GM12878 (cell line): ENCODE measurements around the gene RALGAPA1. TPM values are rescaled to one million over a fixed set of nuclear protein-coding genes. Genes with fewer than 3 reads are reported as not detected.

Experiments used
- ATAC-seq: fragments of 200-7000 bp; cut with Tn5 transposase; 3 replicates; pipeline ENCODE4 v1.9.1; 2020; ENCODE audit warnings: mild to moderate bottlenecking, moderate library complexity
- BruUV-seq: library from RNA; stranded (reverse); fragments of 400-500 nt; replicated peaks from 2 replicates; lab custom pipeline; 2021; lab: Mats Ljungman, UMichigan
- CTCF ChIA-PET: fragments of 300-600 bp; sonication (Branson Sonifier 250); formaldehyde crosslinking; extraction: SDS; loops from one replicate; lab custom pipeline; 2021; ENCODE audit warnings: inconsistent platforms; lab: Yijun Ruan, JAX
- POLR2A ChIA-PET: fragments of 350-600 bp; formaldehyde crosslinking; extraction: SDS; loops from one replicate; lab custom pipeline; 2021; ENCODE audit warnings: inconsistent platforms; lab: Charles Lee
- RAD21 ChIA-PET: fragments of 300-600 bp; sonication (Branson Sonifier 250); formaldehyde crosslinking; loops from one replicate; lab custom pipeline; 2023; ENCODE audit warnings: antibody characterized with exemption; ENCODE audit not compliant: unreplicated experiment; lab: Charles Lee
- SMC1A ChIA-PET: fragments of 300-600 bp; sonication (Branson Sonifier 250); formaldehyde crosslinking; loops from one replicate; lab custom pipeline; 2023; ENCODE audit not compliant: unreplicated experiment, uncharacterized antibody; lab: Charles Lee
- DNase-seq: peaks from one replicate; pipeline ENCODE4 v3.0.0-alpha.2; 2011; ENCODE audit warnings: low read depth, low spot score
- FAIRE-seq: peaks from 3 replicates; lab custom pipeline; 2011; peaks lifted over from hg19 to GRCh38; lab: Jason Lieb, UNC
- H2AFZ ChIP-seq: 2 replicates; pipeline ENCODE4 v1.6.0; 2011; ENCODE audit warnings: low read depth, low read length, control low read depth; ENCODE audit not compliant: control insufficient read depth
- H3K27ac ChIP-seq: 2 replicates; pipeline ENCODE4 v1.5.1; 2011; ENCODE audit warnings: control low read depth; ENCODE audit not compliant: control insufficient read depth, insufficient read depth
- H3K27me3 ChIP-seq, 2 experiments: replicated peaks in 1 of 2; 2 replicates each; pipeline versions ENCODE4 v1.6.0 to v1.6.1; 2011; ENCODE audit warnings: low read length in 1 of 2; ENCODE audit not compliant: control insufficient read depth in 2 of 2, insufficient read depth in 2 of 2
- H3K36me3 ChIP-seq, 2 experiments: 2 replicates each; pipeline ENCODE4 v1.5.1; 2011; ENCODE audit warnings: low read length in 1 of 2; ENCODE audit not compliant: control insufficient read depth in 2 of 2, insufficient read depth in 2 of 2
- H3K4me1 ChIP-seq: 2 replicates; pipeline ENCODE4 v1.6.1; 2011; ENCODE audit warnings: mild to moderate bottlenecking, low read length, moderate library complexity, mixed read lengths; ENCODE audit not compliant: control insufficient read depth, insufficient read depth
- H3K4me2 ChIP-seq: 2 replicates; pipeline ENCODE4 v1.6.0; 2011; ENCODE audit warnings: control low read depth; ENCODE audit not compliant: control insufficient read depth, insufficient read depth
- H3K4me3 ChIP-seq: fragments of 200-600 bp; sonication (generic); 2 replicates; pipeline ENCODE4 v1.5.1; 2016
- H3K79me2 ChIP-seq: 2 replicates; pipeline ENCODE4 v1.6.0; 2011; ENCODE audit warnings: low read length; ENCODE audit not compliant: control insufficient read depth, insufficient read depth
- H3K9ac ChIP-seq: 2 replicates; pipeline ENCODE4 v1.8.0; 2011; ENCODE audit warnings: low read length, control low read depth, mixed read lengths; ENCODE audit not compliant: control insufficient read depth, insufficient read depth
- H3K9me3 ChIP-seq: replicated peaks from 3 replicates; pipeline ENCODE4 v1.5.1; 2011; ENCODE audit warnings: mild to moderate bottlenecking, low read length; ENCODE audit not compliant: control insufficient read depth, insufficient read depth
- H4K20me1 ChIP-seq: 2 replicates; pipeline ENCODE4 v1.6.0; 2011; ENCODE audit not compliant: control insufficient read depth, insufficient read depth
- CEBPB ChIP-seq, 2 experiments: fragments of 150-350 bp in 1 of 2; IDR thresholded peaks; 2 replicates each; pipeline ENCODE4 v1.6.1; 2012 to 2014; ENCODE audit warnings: low read depth in 2 of 2, low read length in 2 of 2, borderline replicate concordance in 1 of 2, inconsistent platforms in 1 of 2
- CREM ChIP-seq: IDR thresholded peaks from 2 replicates; pipeline ENCODE4 v1.6.1; 2014; ENCODE audit warnings: antibody characterized with exemption, low read depth
- EP300 ChIP-seq, 2 experiments: fragments of 150-350 bp in 1 of 2; IDR thresholded peaks; 2 replicates each; pipeline ENCODE4 v1.6.1; 2011 to 2012; ENCODE audit warnings: low read depth in 2 of 2, low read length in 2 of 2, borderline replicate concordance in 1 of 2, improper control_type of control experiment in 1 of 2, inconsistent platforms in 1 of 2; ENCODE audit not compliant: control insufficient read depth in 1 of 2
- ETV6 ChIP-seq, 2 experiments: fragments of 450-650 bp in 1 of 2; IDR thresholded peaks in 1 of 2; conservative IDR thresholded peaks in 1 of 2; 2 replicates each; pipeline ENCODE4 v1.6.1; 2014; ENCODE audit warnings: antibody characterized with exemption in 1 of 2, borderline replicate concordance in 1 of 2, low read depth in 1 of 2, mild to moderate bottlenecking in 1 of 2, moderate library complexity in 1 of 2
- FOS ChIP-seq: IDR thresholded peaks from 3 replicates; pipeline ENCODE4 v1.6.1; 2011; ENCODE audit warnings: borderline replicate concordance; ENCODE audit not compliant: insufficient read length; ENCODE audit errors: extremely low read depth
- HCFC1 ChIP-seq: fragments of 150-350 bp; IDR thresholded peaks from 2 replicates; pipeline ENCODE4 v1.6.1; 2014; ENCODE audit warnings: low read length
- IKZF1 ChIP-seq: fragments of 450-650 bp; conservative IDR thresholded peaks from 2 replicates; pipeline ENCODE4 v1.6.1; 2017; ENCODE audit warnings: antibody characterized with exemption, mild to moderate bottlenecking
- MTA2 ChIP-seq: fragments of 450-650 bp; IDR thresholded peaks from 2 replicates; pipeline ENCODE4 v1.6.1; 2016; ENCODE audit warnings: low read depth, mild to moderate bottlenecking, moderate library complexity
- ZNF384 ChIP-seq: IDR thresholded peaks from 2 replicates; pipeline ENCODE4 v1.6.1; 2012; ENCODE audit warnings: low read depth, mild to moderate bottlenecking, low read length, improper control_type of control experiment, borderline replicate concordance
- ZSCAN29 ChIP-seq: fragments of 450-650 bp; IDR thresholded peaks from 2 replicates; pipeline ENCODE4 v1.6.1; 2017; ENCODE audit warnings: mild to moderate bottlenecking, moderate library complexity
- WGBS: methylation state at CpG from one replicate; pipeline ENCODE4 v1.1.6; 2016; ENCODE audit warnings: low lambda C conversion rate; ENCODE audit not compliant: insufficient replicate concordance, insufficient coverage; ENCODE audit errors: missing lambda C conversion rate; 5-methylcytosine and 5-hydroxymethylcytosine counted together
- in situ Hi-C: fragments of 300-500 bp; cut with MboI; formaldehyde crosslinking; loops from 9 replicates; pipeline ENCODE4 v1.14.3; 2018; ENCODE audit warnings: mixed read lengths
- intact Hi-C: fragments of 100-400 bp; cut with micrococcal nuclease; formaldehyde crosslinking; loops from one replicate; pipeline ENCODE4 v1.14.2; 2022; ENCODE audit not compliant: unreplicated experiment
- polyA plus RNA-seq, 11 experiments: library from polyadenylated mRNA; depleted of rRNA in 4 of 11; unstranded in 6 of 11; stranded (reverse) in 5 of 11; fragments of >200 nt; fragmentation: Nextera tagmentation in 4 of 11; fragmentation: Illumina TruSeq in 1 of 11; extraction: Ambion mirVana in 4 of 11; extraction: Trizol in 1 of 11; gene quantifications; 1 replicate in 1 of 11; 2 replicates in 10 of 11; pipeline versions ENCODE4 v1.2.1 to v1.2.3, GENCODE V29; 2011 to 2016; ENCODE audit warnings: inconsistent platforms in 2 of 11, missing spikeins in 2 of 11, low read depth in 1 of 11
- total RNA-seq, 4 experiments: library from RNA; depleted of rRNA in 3 of 4; stranded (reverse); fragments of >200 nt in 3 of 4; fragmentation: Illumina TruSeq in 1 of 4; extraction: Trizol in 1 of 4; gene quantifications; 2 replicates each; pipeline versions ENCODE4 v1.2.1 to v1.2.3, GENCODE V29; 2013 to 2021
- TF ChIP-seq, protein P1 (sequence below): IDR thresholded peaks from 2 replicates; pipeline ENCODE4 v1.6.1; 2012; ENCODE audit warnings: improper control_type of control experiment, low read depth, low read length; ENCODE audit not compliant: insufficient replicate concordance
- TF ChIP-seq, protein P2 (sequence below): IDR thresholded peaks from 2 replicates; pipeline ENCODE4 v1.6.1; 2011; ENCODE audit warnings: borderline replicate concordance, low read depth, mild to moderate bottlenecking, moderate library complexity, low read length; ENCODE audit not compliant: insufficient read depth, poor library complexity, severe bottlenecking
- TF ChIP-seq, protein P3 (sequence below): fragments of 450-650 bp; IDR thresholded peaks from 2 replicates; pipeline ENCODE4 v1.6.1; 2017; ENCODE audit warnings: low read depth, mild to moderate bottlenecking, moderate library complexity
- TF ChIP-seq, protein P4 (sequence below): IDR thresholded peaks from 2 replicates; pipeline ENCODE4 v1.6.1; 2012; ENCODE audit warnings: low read length, inconsistent platforms

Gene RALGAPA1
- total and polyA plus RNA-seq, 10 of the 15 experiments (the other 5 are each of a cell fraction or from before 2014, with no cell fraction given), result 5.6 to 26.7 (median 14.7) TPM

DNA sequence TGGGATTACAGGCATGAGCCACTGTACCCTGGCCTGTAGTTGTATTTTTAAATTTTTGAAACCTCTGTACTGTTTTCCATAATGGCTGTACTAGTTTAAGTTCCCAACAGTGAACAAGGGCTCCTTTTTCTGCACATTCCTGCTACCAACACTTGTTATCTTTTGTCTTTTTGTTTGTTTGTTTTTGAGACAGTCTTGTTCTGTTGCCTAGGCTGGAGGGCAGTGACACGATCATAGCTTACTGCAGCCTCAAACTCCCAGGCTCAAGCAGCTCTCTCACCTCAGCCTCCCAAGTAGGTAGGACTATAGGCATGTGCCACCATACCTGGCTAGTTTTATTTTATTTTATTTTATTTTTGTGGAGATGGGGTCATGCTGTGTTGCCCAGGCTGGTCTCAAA is 40.0 kb upstream of the RALGAPA1 start:
- Histone ChIP-seq H3K4me3 (no peak overlapping the region), H3K79me2 (no peaks in the 10 kb centered on the region), H4K20me1 (no peaks in the 10 kb centered on the region), H3K4me2 (no peak overlapping the region), H2AFZ (no peak overlapping the region), H3K27ac (no peak overlapping the region), H3K9me3 (no peaks in the 10 kb centered on the region; the same call in 1 of the 3 replicates), H3K27me3 (no peaks in the 10 kb centered on the region), H3K4me1 (no peaks in the 10 kb centered on the region), H3K9ac (no peak overlapping the region), H3K36me3 (peaks cover 0 to 5% of the 10 kb centered on the region in 2 experiments; a peak in 3 of 4 replicates)
- RAD21 ChIA-PET, result no interaction called here
- intact Hi-C loops (no loop called here), in situ Hi-C loops (no loop called here)
- CTCF ChIA-PET, result no interaction called here
- WGBS, result 95% methylated on average over 1 of the region's 1 CpG
- SMC1A ChIA-PET, result no interaction called here
- FAIRE-seq, result no peak
- no peak for DNase-seq
- POLR2A ChIA-PET, result no interaction called here
- ATAC-seq, result no peak
- no TSS peak for BruUV-seq
- TF ChIP-seq, protein P1, sequence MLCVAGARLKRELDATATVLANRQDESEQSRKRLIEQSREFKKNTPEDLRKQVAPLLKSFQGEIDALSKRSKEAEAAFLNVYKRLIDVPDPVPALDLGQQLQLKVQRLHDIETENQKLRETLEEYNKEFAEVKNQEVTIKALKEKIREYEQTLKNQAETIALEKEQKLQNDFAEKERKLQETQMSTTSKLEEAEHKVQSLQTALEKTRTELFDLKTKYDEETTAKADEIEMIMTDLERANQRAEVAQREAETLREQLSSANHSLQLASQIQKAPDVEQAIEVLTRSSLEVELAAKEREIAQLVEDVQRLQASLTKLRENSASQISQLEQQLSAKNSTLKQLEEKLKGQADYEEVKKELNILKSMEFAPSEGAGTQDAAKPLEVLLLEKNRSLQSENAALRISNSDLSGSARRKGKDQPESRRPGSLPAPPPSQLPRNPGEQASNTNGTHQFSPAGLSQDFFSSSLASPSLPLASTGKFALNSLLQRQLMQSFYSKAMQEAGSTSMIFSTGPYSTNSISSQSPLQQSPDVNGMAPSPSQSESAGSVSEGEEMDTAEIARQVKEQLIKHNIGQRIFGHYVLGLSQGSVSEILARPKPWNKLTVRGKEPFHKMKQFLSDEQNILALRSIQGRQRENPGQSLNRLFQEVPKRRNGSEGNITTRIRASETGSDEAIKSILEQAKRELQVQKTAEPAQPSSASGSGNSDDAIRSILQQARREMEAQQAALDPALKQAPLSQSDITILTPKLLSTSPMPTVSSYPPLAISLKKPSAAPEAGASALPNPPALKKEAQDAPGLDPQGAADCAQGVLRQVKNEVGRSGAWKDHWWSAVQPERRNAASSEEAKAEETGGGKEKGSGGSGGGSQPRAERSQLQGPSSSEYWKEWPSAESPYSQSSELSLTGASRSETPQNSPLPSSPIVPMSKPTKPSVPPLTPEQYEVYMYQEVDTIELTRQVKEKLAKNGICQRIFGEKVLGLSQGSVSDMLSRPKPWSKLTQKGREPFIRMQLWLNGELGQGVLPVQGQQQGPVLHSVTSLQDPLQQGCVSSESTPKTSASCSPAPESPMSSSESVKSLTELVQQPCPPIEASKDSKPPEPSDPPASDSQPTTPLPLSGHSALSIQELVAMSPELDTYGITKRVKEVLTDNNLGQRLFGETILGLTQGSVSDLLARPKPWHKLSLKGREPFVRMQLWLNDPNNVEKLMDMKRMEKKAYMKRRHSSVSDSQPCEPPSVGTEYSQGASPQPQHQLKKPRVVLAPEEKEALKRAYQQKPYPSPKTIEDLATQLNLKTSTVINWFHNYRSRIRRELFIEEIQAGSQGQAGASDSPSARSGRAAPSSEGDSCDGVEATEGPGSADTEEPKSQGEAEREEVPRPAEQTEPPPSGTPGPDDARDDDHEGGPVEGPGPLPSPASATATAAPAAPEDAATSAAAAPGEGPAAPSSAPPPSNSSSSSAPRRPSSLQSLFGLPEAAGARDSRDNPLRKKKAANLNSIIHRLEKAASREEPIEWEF, result no peak
- TF ChIP-seq EP300 (IDR thresholded peaks at IDR 0.05; ENCODE audit: borderline replicate concordance in 1 of 2, control insufficient read depth in 1 of 2, low read depth in 2 of 2, low read length in 2 of 2), result no peak
- TF ChIP-seq FOS, result no peak
- TF ChIP-seq CREM, result no peak
- TF ChIP-seq, protein P2, sequence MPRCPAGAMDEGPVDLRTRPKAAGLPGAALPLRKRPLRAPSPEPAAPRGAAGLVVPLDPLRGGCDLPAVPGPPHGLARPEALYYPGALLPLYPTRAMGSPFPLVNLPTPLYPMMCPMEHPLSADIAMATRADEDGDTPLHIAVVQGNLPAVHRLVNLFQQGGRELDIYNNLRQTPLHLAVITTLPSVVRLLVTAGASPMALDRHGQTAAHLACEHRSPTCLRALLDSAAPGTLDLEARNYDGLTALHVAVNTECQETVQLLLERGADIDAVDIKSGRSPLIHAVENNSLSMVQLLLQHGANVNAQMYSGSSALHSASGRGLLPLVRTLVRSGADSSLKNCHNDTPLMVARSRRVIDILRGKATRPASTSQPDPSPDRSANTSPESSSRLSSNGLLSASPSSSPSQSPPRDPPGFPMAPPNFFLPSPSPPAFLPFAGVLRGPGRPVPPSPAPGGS, result no peak
- TF ChIP-seq, protein P3, sequence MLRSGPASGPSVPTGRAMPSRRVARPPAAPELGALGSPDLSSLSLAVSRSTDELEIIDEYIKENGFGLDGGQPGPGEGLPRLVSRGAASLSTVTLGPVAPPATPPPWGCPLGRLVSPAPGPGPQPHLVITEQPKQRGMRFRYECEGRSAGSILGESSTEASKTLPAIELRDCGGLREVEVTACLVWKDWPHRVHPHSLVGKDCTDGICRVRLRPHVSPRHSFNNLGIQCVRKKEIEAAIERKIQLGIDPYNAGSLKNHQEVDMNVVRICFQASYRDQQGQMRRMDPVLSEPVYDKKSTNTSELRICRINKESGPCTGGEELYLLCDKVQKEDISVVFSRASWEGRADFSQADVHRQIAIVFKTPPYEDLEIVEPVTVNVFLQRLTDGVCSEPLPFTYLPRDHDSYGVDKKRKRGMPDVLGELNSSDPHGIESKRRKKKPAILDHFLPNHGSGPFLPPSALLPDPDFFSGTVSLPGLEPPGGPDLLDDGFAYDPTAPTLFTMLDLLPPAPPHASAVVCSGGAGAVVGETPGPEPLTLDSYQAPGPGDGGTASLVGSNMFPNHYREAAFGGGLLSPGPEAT, result no peak
- TF ChIP-seq IKZF1, result no peak
- TF ChIP-seq, protein P4, sequence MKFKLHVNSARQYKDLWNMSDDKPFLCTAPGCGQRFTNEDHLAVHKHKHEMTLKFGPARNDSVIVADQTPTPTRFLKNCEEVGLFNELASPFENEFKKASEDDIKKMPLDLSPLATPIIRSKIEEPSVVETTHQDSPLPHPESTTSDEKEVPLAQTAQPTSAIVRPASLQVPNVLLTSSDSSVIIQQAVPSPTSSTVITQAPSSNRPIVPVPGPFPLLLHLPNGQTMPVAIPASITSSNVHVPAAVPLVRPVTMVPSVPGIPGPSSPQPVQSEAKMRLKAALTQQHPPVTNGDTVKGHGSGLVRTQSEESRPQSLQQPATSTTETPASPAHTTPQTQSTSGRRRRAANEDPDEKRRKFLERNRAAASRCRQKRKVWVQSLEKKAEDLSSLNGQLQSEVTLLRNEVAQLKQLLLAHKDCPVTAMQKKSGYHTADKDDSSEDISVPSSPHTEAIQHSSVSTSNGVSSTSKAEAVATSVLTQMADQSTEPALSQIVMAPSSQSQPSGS, result no peak
- no peak for TF ChIP-seq ZSCAN29
- no peak for TF ChIP-seq MTA2
- TF ChIP-seq CEBPB (IDR thresholded peaks at IDR 0.05; ENCODE audit: borderline replicate concordance in 1 of 2, low read depth in 2 of 2, low read length in 2 of 2), result no peak
- no peak for TF ChIP-seq HCFC1
- no peak for TF ChIP-seq ETV6 (conservative IDR thresholded peaks at IDR 0.05 in 1 of 2, IDR thresholded peaks at IDR 0.05 in 1 of 2; ENCODE audit: borderline replicate concordance in 1 of 2, low read depth in 1 of 2)
- TF ChIP-seq ZNF384, result no peak
